ENCODE measurements around the gene LRP8.

Gene LRP8

DNA sequence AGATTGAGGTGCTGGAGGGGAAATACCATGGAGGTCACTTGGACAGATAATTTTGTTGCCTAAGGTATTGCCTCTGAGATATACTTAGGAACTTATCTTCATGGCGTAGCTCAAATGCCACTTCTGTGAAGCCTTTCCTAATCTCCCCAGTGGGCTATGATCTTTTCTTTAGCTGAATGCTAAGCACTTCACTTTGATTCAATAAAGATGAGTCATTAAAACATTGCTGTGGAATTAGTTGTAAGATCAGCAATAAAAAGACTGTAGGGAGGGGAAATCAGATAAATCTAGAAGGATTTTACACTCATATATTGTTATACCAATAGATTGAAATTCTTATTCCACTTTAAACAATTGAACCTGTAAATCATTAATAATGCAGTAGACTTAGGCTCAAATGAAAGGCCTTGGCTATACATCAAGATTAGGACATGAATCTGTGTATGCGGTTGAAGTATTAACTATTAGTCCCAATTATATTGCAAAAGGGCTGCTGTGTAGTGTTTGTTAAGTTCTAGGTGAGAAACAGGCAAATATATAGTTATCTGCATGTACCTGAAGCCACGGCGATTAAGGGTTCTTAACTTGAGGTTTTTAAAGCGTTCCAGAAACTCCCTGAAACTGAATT is 70.3 kb downstream of the LRP8 start:
- no peaks in the 10 kb centered on the region for H4K20me1 ChIP-seq (ENCODE audit: insufficient read depth, low read length)
- peaks cover 37% of the 10 kb centered on the region for H3K4me1 ChIP-seq (ENCODE audit: low read length)
- TF ChIP-seq CTCF (IDR thresholded peaks at IDR 0.05; ENCODE audit: low read length): no peak
- H3K79me2 ChIP-seq (ENCODE audit: low read length): no peaks in the 10 kb centered on the region; the same call in 1 of the 2 replicates
- H3K36me3 ChIP-seq (replicated peaks; ENCODE audit: insufficient read depth, low read length): peaks cover 12% of the 10 kb centered on the region; the same call in 1 of the 2 replicates
- no peak for DNase-seq
- no peaks in the 10 kb centered on the region for H3K9me3 ChIP-seq (replicated peaks; ENCODE audit: insufficient read depth, low read length)
- H3K4me2 ChIP-seq (ENCODE audit: low read depth, low read length): no peak overlapping the region
- H3K9ac ChIP-seq (ENCODE audit: low read length): no peak overlapping the region
- peaks cover 27% of the 10 kb centered on the region for H3F3A ChIP-seq (ENCODE audit: insufficient read depth, low read length)
- H3K27ac ChIP-seq (ENCODE audit: low read length): no peak overlapping the region
- no peaks in the 10 kb centered on the region for H3K27me3 ChIP-seq (replicated peaks; ENCODE audit: insufficient read depth, low read length)
- no peak overlapping the region for H3K4me3 ChIP-seq (ENCODE audit: low read length)
- no peaks in the 10 kb centered on the region for H3K9me2 ChIP-seq (replicated peaks; ENCODE audit: insufficient read depth, low read length)
- no peak overlapping the region for H2AFZ ChIP-seq (ENCODE audit: low read length)

- Histone ChIP-seq H3K27me3 (replicated peaks; ENCODE audit: insufficient read depth, low read length) (no peaks in the 10 kb centered on the region), H3K9me2 (replicated peaks; ENCODE audit: insufficient read depth, low read length) (no peaks in the 10 kb centered on the region), H3K9me3 (replicated peaks; ENCODE audit: insufficient read depth, low read length) (no peaks in the 10 kb centered on the region), H3F3A (ENCODE audit: insufficient read depth, low read length) (peaks cover 27% of the 10 kb centered on the region), H2AFZ (ENCODE audit: low read length) (no peak overlapping the region), H3K4me2 (ENCODE audit: low read depth, low read length) (no peak overlapping the region), H4K20me1 (ENCODE audit: insufficient read depth, low read length) (no peaks in the 10 kb centered on the region), H3K27ac (ENCODE audit: low read length) (no peak overlapping the region), H3K4me1 (ENCODE audit: low read length) (peaks cover 30% of the 10 kb centered on the region), H3K36me3 (replicated peaks; ENCODE audit: insufficient read depth, low read length) (peaks cover 12% of the 10 kb centered on the region; the same call in 1 of the 2 replicates), H3K79me2 (ENCODE audit: low read length) (no peaks in the 10 kb centered on the region; the same call in 1 of the 2 replicates), H3K4me3 (ENCODE audit: low read length) (no peak overlapping the region), H3K9ac (ENCODE audit: low read length) (no peak overlapping the region)
- DNase-seq: no peak
- TF ChIP-seq CTCF (IDR thresholded peaks at IDR 0.05; ENCODE audit: low read length) (no peak), EZH2phosphoT487 (IDR thresholded peaks at IDR 0.05; ENCODE audit: low read length) (no peak), EZH2 (optimal IDR thresholded peaks at IDR 0.05; ENCODE audit: low read depth, low read length) (no peak)
Observed at GRCh38 chr1:53256511-53257453, 71.1 kb downstream of the LRP8 start.

DNA sequence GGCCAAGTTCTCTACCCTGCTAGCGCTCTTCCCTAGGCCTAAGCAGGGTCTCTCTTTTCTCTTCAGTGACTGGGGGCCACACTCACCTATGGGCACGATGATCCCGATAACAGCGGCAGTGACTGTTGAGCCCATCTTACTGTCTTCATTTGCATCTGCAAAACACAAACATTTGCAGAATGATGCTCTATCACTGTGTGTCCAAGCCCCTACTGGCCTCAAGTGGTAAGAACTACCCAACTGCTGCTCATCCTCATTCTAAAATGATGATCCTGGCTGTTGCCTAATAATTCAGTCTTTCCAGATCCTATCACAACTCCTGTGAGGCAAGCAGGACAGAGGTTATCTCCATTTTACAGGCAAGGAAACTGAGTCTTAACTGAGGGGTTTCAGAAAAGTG is 72.8 kb downstream of the LRP8 start:
- H3K27ac ChIP-seq (ENCODE audit: low read length): no peak overlapping the region
- H3K4me2 ChIP-seq (ENCODE audit: low read depth, low read length): no peak overlapping the region
- no peak overlapping the region for H3K9ac ChIP-seq (ENCODE audit: low read length)
- H3K27me3 ChIP-seq (replicated peaks; ENCODE audit: insufficient read depth, low read length): no peaks in the 10 kb centered on the region
- H3F3A ChIP-seq (ENCODE audit: insufficient read depth, low read length): peaks cover 11% of the 10 kb centered on the region; the same call in 1 of the 2 replicates
- H3K9me3 ChIP-seq (replicated peaks; ENCODE audit: insufficient read depth, low read length): no peaks in the 10 kb centered on the region
- H3K4me1 ChIP-seq (ENCODE audit: low read length): peaks cover 12% of the 10 kb centered on the region
- DNase-seq: no peak
- H3K79me2 ChIP-seq (ENCODE audit: low read length): no peaks in the 10 kb centered on the region; the same call in 1 of the 2 replicates
- H4K20me1 ChIP-seq (ENCODE audit: insufficient read depth, low read length): no peaks in the 10 kb centered on the region
- no peak overlapping the region for H2AFZ ChIP-seq (ENCODE audit: low read length)
- H3K9me2 ChIP-seq (replicated peaks; ENCODE audit: insufficient read depth, low read length): no peaks in the 10 kb centered on the region
- TF ChIP-seq EZH2phosphoT487 (IDR thresholded peaks at IDR 0.05; ENCODE audit: low read length) (no peak), EZH2 (optimal IDR thresholded peaks at IDR 0.05; ENCODE audit: low read depth, low read length) (no peak), CTCF (IDR thresholded peaks at IDR 0.05; ENCODE audit: low read length) (no peak)
- no peak overlapping the region for H3K4me3 ChIP-seq (ENCODE audit: low read length)
- H3K36me3 ChIP-seq (replicated peaks; ENCODE audit: insufficient read depth, low read length): peaks cover 12% of the 10 kb centered on the region; the same call in 1 of the 2 replicates

All from MM.1S (cell line).